Middle frontal gyrus (tissue), 1 donor: ENCODE data around the gene HS1BP3.
A peak's percentile ranks its signal among the peaks of the same experiment; 100 is the strongest.

Experiments
- DNase-seq: peaks from one replicate; pipeline ENCODE4 v3.0.0-alpha.2; 2015; ENCODE audit warnings: low spot score; ENCODE audit errors: extremely low spot score

Gene HS1BP3

DNA sequence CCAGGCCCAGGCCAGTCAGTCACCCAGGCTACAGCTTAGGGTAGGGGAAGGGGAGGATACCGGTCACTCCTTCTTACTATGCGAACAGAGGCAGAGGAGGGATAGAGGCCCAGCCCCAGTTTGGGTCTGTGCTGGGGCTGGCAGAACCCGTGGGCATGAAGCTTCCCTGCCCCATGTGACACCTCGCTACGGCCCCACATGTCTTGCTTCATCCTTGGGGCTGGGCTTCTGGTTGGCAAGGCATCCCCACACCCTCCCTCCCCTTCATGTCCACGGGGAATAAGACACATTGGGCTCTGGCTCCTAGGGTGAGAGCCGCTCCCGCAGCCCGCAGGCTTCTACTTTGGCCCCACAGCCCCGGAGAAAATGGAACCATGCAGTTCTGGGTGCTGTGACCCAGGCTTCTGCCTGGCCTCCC lies 32.4 kb downstream of the HS1BP3 start:
- no peak for DNase-seq

DNA sequence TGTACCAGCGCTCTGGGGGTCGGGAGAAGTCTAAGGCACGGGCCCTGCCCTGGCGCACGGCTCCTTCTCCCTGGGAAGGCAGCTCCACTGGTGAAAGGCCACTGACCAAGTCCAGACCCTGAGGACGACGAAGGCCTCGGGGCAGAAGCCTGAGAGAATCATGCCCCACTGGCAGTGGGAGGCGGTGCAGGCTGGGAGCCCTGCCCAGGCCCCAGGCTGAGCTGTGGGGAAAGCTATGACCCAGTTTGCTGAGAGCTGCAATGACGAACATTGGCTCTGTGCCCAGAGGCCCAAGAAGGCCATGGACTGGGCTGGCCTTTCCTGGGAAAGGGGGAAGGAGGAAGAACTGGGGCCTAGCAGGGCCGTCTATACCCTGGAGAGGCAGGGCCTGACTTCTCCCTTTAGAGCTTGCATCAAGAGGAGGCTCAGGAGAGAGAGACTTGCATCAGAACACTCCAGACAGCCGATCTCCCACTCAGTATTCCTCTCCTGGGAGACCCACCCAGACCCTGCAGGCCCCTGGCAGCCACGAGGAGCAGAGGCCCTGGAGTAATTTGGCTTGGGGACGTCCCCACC lies 32.9 kb downstream of the HS1BP3 start:
- DNase-seq: peak; percentile 86

DNA sequence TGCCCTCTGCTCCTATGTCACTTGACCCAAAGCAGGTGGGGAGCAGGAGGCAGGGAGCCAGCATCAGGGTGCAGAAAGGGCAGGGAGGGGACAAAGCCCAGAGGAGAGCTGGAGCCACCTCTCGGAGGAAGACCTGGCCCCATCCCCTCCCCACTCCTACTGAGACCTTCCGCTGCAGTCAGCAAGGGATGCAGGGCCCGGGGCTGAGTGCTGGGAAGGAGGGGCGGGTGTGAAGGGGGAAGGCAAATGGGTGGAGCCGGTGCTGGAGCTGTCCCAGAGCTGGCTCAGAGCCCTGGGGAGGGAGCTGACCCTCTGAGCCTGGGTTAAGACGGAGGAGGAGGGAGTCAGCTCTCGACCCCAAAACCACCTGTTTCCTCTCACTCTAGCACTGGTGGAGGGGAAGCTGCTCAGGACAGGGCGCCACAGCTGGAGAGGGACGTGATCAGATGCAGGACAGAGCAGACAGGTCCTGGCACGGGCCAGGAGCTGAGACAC lies 33.8 kb downstream of the HS1BP3 start:
- DNase-seq: no peak

DNA sequence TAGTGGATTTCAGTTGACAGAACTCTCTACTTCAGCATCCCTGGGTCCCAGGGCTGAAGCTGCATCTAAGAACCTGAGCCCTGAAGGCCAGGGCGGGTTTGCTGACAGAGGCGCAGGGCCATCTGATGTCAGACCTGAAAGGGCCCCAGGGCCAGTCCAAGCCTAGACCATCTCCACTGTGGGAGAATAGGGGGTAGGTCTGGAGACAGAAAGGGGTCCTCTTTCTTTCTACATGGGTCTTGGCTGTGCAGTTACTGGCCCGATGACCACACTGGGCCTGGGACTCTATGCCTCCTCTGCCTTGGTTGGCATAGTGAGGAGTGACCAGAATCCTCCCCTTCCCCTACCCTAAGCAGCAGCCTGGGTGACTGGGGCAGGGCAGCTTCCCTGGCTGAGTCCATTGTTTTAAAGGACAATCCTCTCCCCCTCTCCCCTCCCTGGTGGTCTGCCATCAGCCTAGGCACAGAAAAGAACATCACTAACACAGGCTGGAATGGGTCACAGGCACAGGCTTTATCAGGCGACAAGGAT lies 34.5 kb downstream of the HS1BP3 start:
- DNase-seq: no peak

DNA sequence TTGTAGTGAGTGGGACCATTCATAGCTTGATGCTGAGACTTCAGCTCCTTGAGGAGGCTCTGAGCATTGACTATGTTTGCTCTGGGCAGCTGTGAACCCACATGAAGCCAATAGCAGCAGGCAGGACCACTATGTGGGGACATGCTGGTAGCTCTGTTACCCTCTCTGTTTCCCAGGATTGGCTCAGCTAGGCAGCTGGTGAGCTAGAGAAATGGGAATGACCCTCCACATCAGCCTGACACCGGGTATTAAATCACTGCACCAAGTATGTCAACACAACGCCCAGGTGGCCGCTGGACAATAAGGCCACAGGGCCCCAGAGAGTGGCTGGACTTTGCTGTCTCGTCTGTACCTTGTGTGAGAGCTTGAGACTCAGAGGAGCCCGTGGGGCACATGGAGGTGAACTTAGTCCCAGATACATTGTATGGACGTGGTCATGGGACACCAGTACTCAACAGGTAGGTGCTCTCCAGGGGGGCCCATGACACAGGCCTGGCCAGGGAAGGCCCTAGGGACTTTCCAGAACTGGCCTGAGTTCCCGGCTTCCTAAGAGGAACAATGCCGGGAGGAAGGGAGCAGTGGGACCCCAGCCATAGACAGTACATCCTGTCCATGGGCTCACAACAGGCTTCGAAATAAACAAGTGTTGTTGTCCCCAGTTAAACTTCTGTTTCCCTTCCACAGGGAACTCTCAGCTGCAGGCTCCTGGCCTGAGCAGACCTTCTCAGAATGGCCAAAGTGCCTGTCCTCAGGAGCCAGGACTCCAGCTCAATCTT lies 35.2 kb downstream of the HS1BP3 start:
- DNase-seq: no peak

DNA sequence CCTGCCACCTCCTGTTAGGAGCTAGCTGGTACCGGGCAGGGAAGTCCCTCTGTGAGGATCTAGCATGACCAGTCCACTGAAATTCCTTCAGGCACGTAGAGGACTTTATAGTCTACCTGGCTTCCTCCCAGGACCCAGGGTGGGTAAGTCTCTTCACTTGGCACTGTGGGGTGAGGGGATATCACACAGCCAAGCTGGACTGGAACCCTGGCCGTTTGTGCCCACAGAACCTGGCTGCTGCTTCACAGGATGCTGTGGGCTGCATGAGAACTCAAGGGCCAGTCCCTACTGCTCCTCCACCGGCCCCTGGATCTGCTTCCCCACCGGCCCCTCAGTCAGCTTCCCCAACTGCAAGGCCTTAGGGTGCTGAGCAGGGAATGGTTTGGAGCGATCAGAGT lies 35.8 kb downstream of the HS1BP3 start:
- DNase-seq: no peak

DNA sequence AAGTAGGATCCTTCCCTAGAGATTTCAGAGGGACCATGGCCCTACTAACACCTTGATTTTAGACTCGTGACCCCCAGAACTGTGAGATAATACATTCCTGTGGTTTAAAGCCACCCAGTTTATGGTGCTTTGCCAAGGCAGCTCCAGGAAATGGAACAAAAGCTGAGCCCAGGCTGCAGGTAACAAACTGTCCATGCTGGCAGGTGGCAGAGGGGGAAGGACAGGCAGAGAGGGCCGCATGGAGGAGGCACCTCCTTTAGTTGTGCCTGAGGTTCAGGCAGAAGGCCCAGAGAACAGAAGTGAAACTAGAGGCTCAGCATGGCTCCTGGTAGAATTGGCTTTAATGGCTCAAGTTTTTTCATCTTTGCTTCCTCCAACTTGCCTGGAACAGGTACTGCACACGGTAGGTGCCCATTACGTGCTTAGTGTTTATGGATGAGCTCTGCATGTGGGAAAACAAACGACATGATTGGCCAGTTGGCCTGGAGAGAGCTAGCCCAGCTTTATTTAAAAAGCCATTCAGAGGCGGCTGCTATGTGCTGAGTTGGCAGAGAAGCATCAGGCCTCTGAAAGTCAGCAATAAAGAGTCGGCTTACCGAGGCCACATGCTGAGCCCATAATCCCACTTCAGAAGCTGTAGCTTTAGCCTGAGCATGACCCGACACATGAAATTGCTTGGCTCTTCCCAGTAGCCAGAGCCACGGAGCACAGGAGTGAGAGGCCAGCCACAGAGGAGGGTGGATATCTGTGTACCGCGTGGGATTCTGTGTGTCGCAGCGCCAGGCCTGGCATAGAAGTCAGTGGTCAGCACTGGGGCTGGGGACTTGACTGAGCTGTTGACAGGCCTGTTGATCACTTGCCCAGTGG lies 36.5 kb downstream of the HS1BP3 start:
- no peak for DNase-seq

DNA sequence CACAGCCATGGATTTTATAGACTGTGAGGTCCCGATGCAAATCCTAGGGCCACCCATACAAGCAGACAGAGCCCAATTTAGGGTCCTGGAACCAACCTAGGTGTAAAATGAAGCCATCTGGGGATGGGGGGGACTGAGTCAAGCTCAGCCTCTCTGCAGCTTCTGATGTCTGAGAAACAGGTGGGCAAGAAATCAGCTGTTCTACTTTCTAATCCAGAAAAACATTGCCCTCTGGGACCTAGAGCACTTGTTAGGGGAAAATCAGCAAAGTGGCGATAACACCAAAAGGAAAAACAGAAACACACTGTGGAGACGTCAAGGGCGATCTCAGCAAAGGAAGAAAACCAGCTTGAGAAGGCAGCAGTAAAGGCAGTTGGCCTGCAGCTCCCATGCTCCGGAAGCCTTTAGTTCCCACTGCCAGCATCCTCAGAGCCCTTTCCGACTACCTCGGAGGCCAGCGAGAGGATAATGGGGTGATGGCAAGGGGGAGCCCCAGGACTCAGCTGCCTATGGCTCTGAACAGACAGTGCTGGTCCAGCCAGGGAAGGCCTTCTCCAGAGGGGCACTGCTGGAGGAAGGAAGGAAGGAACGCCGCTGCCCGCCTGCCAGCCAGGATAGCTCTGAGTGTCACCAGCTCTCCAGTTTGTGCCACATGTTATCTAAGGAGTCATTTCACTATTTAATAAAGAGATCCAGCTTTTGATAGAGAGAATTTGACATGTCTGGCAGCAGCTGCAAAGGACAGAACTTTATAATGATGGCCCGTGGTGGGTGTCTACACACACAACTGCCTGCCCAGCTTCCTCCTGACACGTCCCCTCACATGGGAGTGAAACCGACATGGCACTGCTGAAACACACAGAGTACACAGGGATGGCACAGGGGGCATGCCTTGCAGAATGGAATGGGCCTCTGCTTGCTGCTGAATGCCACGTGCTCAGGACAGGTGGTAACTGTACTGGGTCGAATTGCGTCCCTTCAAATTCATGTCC lies 37.7 kb downstream of the HS1BP3 start:
- DNase-seq: no peak

DNA sequence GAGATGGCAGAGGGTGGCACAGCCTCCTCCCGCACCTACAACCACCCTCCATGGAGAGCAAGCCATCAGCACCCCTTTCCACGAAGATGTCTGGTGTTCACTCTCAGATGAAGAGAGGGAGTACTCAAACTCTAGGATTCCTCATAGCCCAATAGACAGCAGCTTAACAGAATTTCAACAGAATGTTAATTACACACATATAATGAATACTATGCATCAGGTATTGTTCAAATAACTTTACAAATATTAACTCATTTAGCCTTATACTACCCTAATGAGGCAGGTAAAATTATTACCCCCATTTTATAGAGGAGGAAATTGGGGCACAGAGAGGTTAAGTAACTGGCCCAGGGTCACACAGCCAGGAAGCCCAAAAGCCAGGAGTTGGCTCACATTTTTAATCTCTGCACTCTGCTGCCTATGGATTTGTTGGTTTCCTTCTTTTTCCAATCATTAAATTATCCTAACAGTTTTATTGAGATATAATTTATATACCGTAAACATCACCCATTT lies 39.0 kb downstream of the HS1BP3 start:
- no peak for DNase-seq

DNA sequence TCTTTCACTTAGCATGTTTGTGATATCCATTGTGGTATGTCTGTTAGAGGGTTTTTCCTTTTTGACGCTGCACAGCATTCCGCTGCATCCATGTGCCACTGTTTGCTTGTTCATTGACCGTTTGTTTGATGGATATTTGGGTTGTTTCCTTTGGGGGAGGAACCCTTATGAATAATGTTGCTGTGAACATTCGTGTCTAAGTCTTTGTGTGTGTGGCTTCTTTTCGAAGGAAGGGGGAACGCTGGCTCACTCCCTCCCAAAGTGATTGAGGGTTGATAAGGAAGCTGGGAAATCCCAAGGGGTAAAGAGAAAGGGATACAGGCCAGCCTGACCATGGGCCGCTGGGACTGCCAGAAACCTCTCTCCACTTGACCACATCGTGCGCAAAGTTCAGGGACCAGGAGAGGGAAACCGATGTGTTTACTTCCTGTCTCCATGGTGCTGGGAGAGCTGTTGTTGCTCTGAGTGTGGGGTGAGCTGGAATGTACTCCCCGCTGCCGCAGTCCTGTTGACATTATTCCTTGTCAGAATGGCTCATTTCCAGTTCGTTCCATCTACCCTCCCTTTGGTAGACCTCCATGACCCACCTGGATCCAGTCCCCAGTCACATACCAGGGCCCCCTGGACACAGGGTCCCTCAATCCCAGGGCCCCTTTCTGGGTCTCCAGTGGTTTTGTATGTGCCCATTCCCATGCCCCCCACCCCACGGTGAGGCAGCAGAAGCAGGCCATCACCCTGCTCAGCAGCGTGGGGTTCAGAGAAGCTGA lies 39.6 kb downstream of the HS1BP3 start:
- no peak for DNase-seq

DNA sequence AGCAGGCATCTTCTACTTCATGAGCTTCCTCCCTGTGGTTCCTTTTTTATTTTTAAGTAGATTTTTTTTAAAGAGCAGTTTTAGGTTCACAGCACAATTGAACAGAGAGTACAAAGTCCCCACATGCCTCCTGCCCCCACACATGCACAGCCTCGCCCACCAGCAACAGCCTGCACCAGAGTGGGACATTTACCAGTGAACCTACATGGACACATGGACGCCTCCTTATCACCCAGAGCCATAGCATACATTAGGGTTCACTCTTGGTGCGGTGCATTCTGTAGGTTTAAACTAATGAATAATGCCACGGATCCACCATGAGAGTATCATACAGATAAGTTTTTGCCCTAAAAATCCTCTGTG lies 40.9 kb downstream of the HS1BP3 start:
- no peak for DNase-seq

DNA sequence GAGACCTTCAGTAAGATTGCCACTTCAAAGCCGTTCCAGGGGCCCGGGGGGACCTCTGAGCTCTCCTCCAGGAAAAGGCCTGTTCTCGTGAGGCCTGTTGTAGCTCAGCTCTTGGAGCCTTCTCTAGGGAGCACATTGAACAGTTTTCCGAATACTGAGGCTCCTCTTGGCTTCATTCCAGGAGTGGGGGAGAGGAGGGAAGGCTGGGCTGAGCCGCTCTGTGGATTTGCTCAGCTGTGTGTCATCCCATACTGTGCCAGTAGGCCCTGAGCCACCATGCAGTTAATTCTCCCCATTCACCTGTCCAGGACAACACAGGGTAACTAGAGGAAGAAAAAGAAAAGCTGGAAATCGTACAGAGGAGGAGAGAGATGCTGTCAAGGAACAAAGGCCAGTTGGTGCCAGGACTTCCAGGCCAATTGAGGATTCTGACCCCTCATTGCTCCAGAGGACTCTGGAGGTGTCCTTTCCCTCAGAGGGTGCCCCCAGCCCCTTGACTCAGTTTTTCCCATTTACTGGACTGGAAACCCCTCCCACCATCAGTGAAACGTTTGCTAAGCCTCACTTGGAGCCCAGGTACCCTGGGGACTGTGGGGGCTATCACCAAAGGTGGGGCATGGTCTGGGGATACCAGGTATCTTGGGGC lies 41.4 kb downstream of the HS1BP3 start:
- DNase-seq: no peak

DNA sequence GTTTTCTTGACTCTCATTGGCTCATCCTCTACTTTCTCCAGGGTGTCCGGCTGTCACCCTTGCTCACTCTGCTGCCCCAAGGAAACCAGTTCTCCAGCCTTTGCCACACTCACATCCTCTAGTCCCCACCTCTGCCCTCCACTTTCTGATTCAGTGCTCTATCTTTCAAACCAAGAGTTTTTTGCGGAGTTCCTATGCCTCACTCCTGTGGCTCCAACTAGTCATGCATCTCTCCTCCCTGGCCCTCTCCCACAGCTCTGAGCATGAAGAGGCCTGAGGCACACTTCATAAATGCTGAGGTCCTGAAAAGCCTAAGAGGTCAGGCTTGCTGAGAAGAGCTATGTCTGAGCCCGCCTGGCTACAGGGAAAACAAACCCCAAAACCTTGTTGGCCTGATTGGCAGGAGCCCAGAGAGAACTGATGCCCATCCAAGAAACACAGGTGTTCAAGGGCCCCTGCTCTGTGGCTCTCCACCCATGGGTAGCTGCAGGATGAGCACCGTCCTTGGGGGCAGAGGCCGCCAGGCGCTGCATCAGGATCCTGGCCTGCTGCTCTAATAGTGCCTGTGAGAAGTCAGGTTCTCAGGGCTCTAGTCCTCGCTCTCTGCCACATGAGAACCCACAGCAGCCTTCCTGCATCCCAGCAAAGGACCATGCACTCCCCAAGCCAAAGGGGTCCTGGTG lies 42.1 kb downstream of the HS1BP3 start:
- DNase-seq: no peak

DNA sequence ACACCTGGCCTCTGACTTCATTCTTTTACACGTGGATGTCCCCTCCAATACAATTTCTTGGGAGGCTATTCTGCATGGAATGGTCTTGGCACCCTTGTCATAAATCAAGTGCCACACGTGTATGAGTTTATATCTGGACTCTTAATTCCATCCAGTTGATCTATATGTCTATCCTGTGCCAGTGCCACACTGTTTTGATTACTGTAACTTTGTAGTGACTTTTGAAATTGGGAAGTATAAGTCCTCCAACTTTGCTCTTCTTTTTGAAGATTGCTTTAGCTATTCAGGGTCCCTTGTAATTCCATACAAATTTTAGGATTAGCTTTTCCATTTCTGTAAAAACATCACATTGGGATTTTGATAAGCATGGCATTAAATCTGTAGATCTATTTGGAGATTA lies 43.5 kb downstream of the HS1BP3 start:
- no peak for DNase-seq

DNA sequence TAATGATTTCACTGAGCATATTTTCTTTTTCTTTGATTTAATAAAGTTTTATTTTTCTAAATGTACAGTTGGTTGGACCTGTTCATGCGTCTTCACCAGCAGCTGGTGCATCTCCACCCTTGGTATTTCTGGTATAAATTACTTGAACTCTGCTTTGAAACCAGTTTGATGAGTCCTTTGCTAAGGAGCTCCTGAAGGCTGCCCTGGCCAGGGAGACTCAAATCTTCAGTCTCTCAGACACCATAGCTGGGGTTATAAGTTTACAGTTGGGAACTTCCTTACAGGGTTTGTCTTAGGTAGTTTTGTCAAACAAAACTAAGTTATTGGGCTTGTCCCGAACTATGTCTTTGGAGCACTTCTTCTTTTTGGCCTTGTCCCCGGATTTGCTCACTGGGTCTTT lies 44.7 kb downstream of the HS1BP3 start:
- no peak for DNase-seq

DNA sequence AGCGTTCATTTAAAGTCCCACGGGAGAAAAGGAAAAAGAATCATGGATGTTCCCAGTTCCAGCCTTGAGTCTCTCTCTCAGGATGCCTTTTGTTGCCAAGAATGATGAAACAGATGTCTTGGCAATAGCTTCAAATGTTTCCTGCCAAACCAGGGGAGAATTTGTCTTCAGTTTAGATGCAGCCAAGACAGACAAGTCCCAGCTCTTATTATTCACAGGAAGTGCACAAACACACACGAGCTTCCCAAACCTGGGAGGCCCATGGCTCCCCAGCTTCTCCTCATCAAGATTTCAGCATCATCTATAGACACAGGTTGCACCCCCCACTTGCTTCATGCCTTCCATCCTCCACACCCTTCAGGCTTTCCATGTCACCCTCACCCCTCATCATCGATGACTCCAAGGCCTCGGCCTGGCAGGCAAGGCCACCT lies 45.9 kb downstream of the HS1BP3 start:
- DNase-seq: peak; percentile 17

DNA sequence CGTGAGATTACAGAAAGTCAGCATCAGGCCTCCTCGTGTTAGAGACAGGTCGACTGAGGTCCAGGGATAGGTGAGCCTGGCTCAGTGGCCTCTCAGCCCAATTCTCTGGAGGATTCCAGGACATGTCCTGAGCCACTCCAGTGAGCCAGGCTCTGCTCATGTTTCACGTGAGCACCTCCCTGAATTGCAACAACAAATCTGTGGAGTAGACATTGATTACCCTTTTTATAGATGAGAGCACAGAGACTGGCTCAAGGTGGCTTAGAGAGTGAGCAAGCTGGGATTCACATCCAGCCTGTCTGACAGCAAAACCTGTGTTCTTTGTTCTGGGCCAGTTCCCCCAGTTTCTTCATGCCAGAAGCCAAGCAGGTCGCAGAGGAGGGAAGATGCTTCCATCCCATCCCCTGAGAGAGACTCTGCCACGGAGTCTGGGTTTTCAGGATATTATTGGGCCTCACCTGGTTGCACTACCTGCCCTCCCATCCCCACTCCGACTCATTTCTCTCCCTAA lies 46.4 kb downstream of the HS1BP3 start:
- DNase-seq: no peak

DNA sequence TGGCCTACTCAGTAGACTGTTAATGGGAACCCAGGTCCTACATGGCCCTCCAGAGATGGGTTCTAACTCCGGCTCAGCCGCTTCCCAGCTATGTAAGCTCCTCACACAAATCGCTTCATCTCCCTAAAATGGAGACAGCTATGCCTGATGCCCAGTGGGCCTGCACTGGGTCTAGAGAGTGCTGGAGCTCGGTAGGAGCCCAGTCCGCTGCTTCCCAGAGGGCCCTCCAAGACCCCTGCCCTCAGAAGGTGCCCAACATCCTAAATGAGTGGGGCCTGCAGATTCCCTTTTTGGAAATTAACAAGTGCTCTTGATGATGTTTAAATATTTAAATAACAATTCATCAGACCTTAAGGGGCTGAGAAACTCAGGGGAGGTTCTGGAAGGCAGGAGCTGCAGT lies 47.1 kb downstream of the HS1BP3 start:
- no peak for DNase-seq
